Measurements from ENCODE around the gene CGB8. TPM values are rescaled to one million over a fixed set of nuclear protein-coding genes. Genes with fewer than 3 reads are reported as not detected.

CGB8 gene
- total RNA-seq, 1 donor = not detected

DNA sequence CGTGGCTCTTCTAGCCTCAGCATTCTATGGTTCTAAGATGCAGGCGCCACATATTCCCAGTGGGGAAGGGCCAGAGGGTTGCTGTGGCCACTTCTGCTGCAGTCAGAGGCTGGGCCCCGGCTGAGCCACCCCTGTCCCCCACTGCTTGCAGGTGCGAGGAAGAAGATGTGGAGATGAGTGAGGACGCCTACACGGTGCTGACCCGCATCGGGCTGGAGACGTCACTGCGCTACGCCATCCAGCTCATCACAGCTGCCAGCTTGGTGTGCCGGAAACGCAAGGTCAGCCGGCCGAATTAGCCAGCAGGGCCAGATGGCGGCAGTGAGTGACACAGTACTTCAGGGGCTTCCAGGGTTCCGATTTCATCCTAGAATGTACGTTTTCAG, 34.0 kb downstream of the CGB8 start:
- no peak overlapping the region for H3K4me3 ChIP-seq (ENCODE audit: low read depth, low read length)
- no peak for DNase-seq (ENCODE audit: low read depth)
- TF ChIP-seq, protein P1, sequence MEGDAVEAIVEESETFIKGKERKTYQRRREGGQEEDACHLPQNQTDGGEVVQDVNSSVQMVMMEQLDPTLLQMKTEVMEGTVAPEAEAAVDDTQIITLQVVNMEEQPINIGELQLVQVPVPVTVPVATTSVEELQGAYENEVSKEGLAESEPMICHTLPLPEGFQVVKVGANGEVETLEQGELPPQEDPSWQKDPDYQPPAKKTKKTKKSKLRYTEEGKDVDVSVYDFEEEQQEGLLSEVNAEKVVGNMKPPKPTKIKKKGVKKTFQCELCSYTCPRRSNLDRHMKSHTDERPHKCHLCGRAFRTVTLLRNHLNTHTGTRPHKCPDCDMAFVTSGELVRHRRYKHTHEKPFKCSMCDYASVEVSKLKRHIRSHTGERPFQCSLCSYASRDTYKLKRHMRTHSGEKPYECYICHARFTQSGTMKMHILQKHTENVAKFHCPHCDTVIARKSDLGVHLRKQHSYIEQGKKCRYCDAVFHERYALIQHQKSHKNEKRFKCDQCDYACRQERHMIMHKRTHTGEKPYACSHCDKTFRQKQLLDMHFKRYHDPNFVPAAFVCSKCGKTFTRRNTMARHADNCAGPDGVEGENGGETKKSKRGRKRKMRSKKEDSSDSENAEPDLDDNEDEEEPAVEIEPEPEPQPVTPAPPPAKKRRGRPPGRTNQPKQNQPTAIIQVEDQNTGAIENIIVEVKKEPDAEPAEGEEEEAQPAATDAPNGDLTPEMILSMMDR (IDR thresholded peaks at IDR 0.05; ENCODE audit: insufficient read depth, low read depth, low read length) = no peak

DNA sequence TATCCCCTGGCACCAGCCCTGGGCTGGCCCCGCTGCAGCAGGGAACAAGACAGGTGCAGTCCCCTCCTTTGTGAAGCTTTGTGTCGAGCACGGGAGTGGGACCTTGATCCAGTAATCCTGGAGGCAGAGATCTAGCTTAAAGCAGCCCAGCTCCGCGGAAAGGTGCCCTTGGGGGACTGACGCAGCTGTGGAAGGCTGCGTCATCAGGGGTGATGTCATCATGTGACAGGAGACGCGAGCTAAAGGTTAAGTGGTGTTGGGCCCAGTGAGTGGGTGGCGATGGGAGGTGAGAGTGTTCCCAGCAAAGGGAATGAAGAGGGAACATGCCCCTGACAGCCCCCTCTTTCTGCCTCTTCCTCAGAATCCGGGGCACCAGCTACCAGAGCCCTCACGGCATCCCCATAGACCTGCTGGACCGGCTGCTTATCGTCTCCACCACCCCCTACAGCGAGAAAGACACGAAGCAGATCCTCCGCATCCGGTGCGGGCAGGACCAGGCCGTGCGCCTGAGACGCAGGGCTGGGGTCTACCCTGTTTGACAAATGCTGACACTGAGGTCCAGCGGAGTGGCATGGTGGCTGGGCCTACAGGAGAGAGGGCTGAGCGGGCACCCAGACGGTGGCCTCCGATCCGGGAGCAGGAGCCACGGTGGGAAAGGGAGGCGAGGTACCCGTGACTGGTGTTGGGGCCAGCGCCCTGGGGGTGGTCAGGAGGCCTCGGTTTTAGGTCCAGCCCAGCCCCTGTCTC, 34.6 kb downstream of the CGB8 start:
- no peak overlapping the region for H3K4me3 ChIP-seq (ENCODE audit: low read depth, low read length)
- DNase-seq (ENCODE audit: low read depth) = no peak
- TF ChIP-seq, protein P1 (IDR thresholded peaks at IDR 0.05; ENCODE audit: insufficient read depth, low read depth, low read length) = no peak

DNA sequence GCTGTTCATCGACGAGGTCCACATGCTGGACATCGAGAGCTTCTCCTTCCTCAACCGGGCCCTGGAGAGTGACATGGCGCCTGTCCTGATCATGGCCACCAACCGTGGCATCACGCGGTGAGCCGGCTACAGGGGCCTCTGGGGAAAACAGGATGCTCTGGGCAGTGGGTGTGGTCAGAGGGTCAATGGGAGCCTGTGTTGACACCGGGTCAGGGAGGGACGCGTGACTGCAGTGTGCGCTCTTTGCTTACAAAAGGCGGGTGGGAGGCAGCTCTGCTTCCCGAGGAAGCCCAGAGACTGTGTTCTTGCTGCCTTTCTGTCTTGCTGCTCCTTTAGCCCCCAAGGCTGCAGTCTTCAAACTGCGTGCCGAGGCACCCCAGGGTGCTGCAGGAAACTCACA, 37.7 kb downstream of the CGB8 start:
- DNase-seq (ENCODE audit: low read depth) = no peak
- TF ChIP-seq, protein P1 (IDR thresholded peaks at IDR 0.05; ENCODE audit: insufficient read depth, low read depth, low read length) = no peak
- no peak overlapping the region for H3K4me3 ChIP-seq (ENCODE audit: low read depth, low read length)

DNA sequence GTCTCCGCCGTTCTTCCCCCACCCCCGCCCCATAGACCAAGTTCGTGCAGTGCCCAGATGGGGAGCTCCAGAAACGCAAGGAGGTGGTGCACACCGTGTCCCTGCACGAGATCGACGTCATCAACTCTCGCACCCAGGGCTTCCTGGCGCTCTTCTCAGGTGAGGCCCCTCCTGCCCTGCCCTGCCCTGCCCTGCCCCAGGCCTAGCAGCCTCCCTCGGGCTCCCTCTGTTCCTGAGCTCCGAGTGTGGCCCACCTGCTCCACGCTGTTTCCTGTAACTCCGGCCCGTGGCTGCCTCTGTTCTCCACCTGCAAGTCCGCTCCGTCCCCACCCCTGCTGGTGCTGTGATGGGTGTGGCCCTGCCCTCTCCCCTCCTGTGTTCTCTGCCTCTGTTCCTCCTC, 38.5 kb downstream of the CGB8 start:
- TF ChIP-seq, protein P1 (IDR thresholded peaks at IDR 0.05; ENCODE audit: insufficient read depth, low read depth, low read length) = no peak
- no peak overlapping the region for H3K4me3 ChIP-seq (ENCODE audit: low read depth, low read length)
- no peak for DNase-seq (ENCODE audit: low read depth)

DNA sequence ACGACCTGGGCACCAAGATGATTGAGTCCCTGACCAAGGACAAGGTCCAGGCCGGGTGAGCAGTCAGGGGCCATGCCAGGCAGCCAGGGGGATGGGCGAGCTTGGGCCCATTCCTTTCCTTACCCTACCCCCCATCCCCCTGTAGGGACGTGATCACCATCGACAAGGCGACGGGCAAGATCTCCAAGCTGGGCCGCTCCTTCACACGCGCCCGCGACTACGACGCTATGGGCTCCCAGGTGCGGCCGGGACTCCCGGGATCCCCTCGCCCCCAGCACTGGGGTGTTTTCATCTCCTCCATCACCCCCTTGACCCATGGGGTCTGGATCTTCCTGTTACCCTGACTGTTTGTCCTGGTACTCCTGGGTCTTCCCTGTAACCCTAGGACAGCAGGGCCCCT, 39.1 kb downstream of the CGB8 start:
- TF ChIP-seq, protein P1 (IDR thresholded peaks at IDR 0.05; ENCODE audit: insufficient read depth, low read depth, low read length) = no peak
- no peak for DNase-seq (ENCODE audit: low read depth)
- no peak overlapping the region for H3K4me3 ChIP-seq (ENCODE audit: low read depth, low read length)

DNA sequence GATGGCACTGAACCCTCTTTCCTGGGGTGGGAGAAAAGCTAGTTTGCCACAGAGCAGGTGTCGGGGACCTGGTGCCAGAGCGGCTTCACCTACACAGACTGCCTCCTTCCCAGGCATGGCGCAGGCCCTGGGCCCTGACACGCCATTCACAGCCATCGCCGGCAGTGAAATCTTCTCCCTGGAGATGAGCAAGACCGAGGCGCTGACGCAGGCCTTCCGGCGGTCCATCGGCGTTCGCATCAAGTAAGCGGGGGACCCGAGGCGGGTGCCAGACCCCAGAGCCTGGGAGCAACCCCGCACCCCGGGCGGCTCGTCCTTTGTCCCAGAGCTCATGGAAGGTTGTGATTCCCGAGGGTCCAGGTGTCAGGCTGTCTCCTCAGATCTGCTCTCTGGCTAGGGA, 42.0 kb downstream of the CGB8 start:
- no peak for DNase-seq (ENCODE audit: low read depth)
- TF ChIP-seq, protein P1 (IDR thresholded peaks at IDR 0.05; ENCODE audit: insufficient read depth, low read depth, low read length) = no peak
- H3K4me3 ChIP-seq (ENCODE audit: low read depth, low read length) = no peak overlapping the region
